ENCODE measurements around the gene HHIPL1. TPM values are rescaled to one million over a fixed set of nuclear protein-coding genes. Genes with fewer than 3 reads are reported as not detected.

HHIPL1 gene
- polyA plus RNA-seq, 2 donors = 0.14 to 0.28 TPM

DNA sequence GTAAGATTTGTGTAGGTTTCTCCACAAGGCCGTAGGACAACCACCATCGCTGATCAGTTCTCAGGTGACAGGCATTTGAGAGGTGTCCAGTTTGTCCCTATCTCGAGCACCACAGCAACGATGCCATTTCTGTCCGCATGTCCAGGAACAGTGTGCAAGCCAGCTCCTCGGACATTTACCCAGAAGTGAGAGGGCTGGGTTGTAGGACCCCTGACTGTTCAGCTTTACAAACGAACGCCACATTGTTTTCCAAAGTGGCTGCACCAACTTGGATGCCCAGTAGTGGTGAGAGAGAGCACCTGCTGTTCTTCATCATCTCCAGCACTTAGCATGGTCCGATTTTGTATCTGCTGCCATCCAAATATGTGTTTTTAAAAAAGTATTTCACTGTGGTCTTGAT is 77.8 kb downstream of the HHIPL1 start:
- H3K36me3 ChIP-seq (ENCODE audit: control insufficient read depth in 2 of 2, insufficient read depth in 2 of 2, low read length in 1 of 2) = no peaks in the 10 kb centered on the region
- H3K27me3 ChIP-seq (ENCODE audit: control insufficient read depth in 1 of 2, insufficient read depth in 2 of 2, low read length in 2 of 2) = no peaks in the 10 kb centered on the region
- no peak overlapping the region for H3K4me3 ChIP-seq (ENCODE audit: low read depth in 1 of 2, low read length in 2 of 2)
- WGBS, 2 donors = 87 to 90% methylated on average over 9 of the region's 9 CpGs
- no peaks in the 10 kb centered on the region for H3K9me3 ChIP-seq (ENCODE audit: control insufficient read depth in 2 of 2, insufficient read depth in 1 of 2, low read depth in 1 of 2, low read length in 1 of 2)
- no peak overlapping the region for H3K27ac ChIP-seq (ENCODE audit: low read depth in 2 of 2, low read length in 1 of 2)
- no peaks in the 10 kb centered on the region for H3K4me1 ChIP-seq (ENCODE audit: control insufficient read depth in 2 of 2, insufficient read depth in 2 of 2, low read length in 1 of 2)

DNA sequence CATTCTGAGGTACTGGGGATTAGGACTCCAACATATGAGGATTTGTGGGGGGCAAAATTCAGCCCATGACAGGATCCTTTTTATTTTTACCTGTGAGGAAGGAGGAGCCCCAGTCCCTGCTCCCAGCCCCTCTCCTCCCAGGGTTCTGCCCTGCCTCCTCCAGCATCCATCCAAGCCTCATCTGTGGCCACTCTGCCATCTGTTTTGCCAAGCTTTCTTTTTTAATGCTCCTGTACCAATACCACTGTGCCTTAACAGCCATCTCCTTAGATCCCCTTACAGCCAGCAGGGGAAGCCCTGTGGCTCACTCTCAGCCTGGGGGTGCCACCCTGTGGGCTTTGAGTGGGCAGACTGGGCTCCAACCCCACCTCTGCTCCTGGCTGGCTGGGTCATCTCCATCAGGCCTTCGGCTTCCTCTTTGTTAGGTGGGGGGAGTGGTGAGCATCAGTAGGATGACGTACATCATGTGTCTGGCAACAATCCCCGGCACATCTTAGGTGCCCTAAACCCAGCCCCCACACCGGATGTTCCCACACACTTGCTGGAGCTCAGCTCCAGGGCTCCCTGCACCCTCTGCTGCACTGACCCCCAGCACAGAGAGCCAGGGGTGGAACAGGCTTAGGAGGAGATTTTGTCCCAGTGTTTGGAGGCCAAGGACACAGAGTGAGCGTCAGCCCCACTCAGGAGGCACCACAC is 79.4 kb downstream of the HHIPL1 start:
- WGBS, 2 donors = 65 to 71% methylated on average over 5 of the region's 5 CpGs
- Histone ChIP-seq H3K36me3 (ENCODE audit: control insufficient read depth in 2 of 2, insufficient read depth in 2 of 2, low read length in 1 of 2) (no peaks in the 10 kb centered on the region), H3K27me3 (ENCODE audit: control insufficient read depth in 1 of 2, insufficient read depth in 2 of 2, low read length in 2 of 2) (no peaks in the 10 kb centered on the region), H3K9me3 (ENCODE audit: control insufficient read depth in 2 of 2, insufficient read depth in 1 of 2, low read depth in 1 of 2, low read length in 1 of 2) (no peaks in the 10 kb centered on the region), H3K4me3 (ENCODE audit: low read depth in 1 of 2, low read length in 2 of 2) (no peak overlapping the region), H3K4me1 (ENCODE audit: control insufficient read depth in 2 of 2, insufficient read depth in 2 of 2, low read length in 1 of 2) (no peaks in the 10 kb centered on the region), H3K27ac (ENCODE audit: low read depth in 2 of 2, low read length in 1 of 2) (no peak overlapping the region)

DNA sequence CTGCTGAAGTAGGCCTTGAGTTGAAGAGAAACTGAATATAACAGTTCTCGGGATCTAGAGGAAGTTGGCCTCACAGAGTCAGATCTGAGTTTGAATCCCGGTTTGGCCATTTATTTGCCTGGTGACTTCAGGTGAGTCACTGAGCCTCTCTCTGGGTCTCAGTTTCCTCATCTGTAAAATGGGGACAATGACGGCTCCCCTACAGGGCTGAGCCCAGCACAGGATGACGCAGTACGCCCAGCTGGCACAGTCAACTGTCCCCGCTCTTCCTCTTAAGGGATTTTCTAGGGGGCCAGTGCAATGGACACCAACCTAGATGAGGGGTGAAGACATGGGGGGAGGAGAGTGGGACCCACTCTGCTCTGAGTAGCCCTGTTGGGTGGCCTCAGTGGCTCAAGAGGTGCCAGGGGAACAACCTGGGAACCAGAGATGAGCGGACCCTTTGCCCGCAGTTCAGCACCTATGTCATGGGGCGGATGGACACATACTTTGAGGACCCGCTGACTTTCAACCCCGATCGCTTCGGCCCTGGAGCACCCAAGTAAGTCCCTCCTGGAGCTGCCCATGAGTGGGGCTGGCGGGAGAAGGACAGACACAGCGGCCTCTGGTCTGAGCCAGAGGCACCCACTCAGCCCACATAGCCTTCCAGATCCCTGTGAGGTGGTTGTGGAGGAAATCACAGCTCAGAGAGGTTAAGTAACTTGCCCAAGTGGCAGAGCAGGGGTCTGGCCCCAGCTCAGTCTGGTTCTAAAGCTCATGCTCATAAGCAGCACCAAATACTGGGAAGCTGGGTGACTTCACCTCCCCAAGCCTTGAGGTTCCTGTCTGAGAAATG is 80.2 kb downstream of the HHIPL1 start:
- WGBS, 2 donors = 94% methylated on average over 15 of the region's 15 CpGs
- Histone ChIP-seq H3K36me3 (ENCODE audit: control insufficient read depth in 2 of 2, insufficient read depth in 2 of 2, low read length in 1 of 2) (no peaks in the 10 kb centered on the region), H3K4me3 (ENCODE audit: low read depth in 1 of 2, low read length in 2 of 2) (no peak overlapping the region), H3K27ac (ENCODE audit: low read depth in 2 of 2, low read length in 1 of 2) (no peak overlapping the region), H3K9me3 (ENCODE audit: control insufficient read depth in 2 of 2, insufficient read depth in 1 of 2, low read depth in 1 of 2, low read length in 1 of 2) (no peaks in the 10 kb centered on the region), H3K4me1 (ENCODE audit: control insufficient read depth in 2 of 2, insufficient read depth in 2 of 2, low read length in 1 of 2) (no peaks in the 10 kb centered on the region), H3K27me3 (ENCODE audit: control insufficient read depth in 1 of 2, insufficient read depth in 2 of 2, low read length in 2 of 2) (no peaks in the 10 kb centered on the region)

DNA sequence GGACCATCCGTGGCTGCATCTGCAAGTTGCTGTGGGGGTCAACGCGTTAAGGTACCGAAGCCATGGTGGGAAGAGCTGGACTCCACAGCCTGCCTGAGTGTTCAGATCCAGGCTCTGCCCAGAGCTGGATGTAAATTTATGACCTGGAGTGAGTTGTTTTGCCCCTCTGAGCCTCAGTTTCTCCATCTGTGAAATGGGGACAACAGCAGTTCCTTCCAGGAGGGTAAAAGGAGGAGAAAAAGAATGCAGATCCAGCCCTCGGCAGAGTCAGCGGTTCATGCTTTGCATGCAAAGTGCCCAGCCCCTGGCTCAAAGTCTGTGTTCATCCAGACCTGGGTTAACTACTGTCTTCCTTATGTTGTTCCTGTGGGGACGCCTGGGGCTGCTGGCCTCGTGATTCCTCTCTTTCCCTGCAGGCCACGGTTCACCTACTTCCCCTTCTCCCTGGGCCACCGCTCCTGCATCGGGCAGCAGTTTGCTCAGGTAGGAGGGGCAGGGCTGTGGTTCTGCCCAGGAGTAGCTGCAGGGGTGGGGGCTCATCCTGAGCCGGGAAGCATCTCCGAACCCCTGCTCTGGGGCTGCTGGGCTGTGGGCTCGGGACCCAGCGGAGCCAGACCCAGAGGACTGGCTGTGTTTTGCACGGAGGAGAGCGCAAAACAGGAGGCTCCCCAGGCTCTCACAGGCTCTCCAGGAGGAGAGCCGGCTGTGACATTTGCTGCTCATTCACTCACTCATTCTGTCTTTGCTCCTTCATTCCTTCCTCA is 81.0 kb downstream of the HHIPL1 start:
- Histone ChIP-seq H3K36me3 (ENCODE audit: control insufficient read depth in 2 of 2, insufficient read depth in 2 of 2, low read length in 1 of 2) (no peaks in the 10 kb centered on the region), H3K4me3 (ENCODE audit: low read depth in 1 of 2, low read length in 2 of 2) (no peak overlapping the region), H3K27me3 (ENCODE audit: control insufficient read depth in 1 of 2, insufficient read depth in 2 of 2, low read length in 2 of 2) (no peaks in the 10 kb centered on the region), H3K9me3 (ENCODE audit: control insufficient read depth in 2 of 2, insufficient read depth in 1 of 2, low read depth in 1 of 2, low read length in 1 of 2) (no peaks in the 10 kb centered on the region), H3K27ac (ENCODE audit: low read depth in 2 of 2, low read length in 1 of 2) (no peak overlapping the region), H3K4me1 (ENCODE audit: control insufficient read depth in 2 of 2, insufficient read depth in 2 of 2, low read length in 1 of 2) (no peaks in the 10 kb centered on the region)
- 58 to 60% methylated on average over 18 of the region's 18 CpGs for WGBS, 2 donors

DNA sequence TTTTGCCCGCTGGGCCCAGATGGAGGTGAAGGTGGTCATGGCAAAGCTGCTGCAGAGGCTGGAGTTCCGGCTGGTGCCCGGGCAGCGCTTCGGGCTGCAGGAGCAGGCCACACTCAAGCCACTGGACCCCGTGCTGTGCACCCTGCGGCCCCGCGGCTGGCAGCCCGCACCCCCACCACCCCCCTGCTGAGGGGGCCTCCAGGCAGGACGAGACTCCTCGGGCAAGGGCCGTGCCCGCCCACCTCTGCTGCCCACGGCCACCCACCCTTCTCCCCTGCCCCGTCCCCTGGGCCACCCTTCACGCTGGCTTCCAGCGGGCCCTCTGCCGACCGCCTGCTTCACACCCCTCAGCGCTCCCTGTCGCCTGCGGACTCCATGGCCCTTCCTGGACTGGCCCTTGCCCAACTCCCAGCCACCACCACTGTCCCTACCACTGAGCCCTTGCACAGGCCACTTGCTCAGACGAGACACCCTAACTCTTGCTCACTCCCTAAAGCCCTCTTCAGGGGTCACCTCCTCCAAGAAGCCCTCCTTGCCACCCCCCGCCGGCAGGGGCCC is 81.7 kb downstream of the HHIPL1 start:
- H3K27me3 ChIP-seq (ENCODE audit: control insufficient read depth in 1 of 2, insufficient read depth in 2 of 2, low read length in 2 of 2) = no peaks in the 10 kb centered on the region
- WGBS, 2 donors = 76 to 86% methylated on average over 25 to 26 of the region's 26 CpGs
- peak overlapping the region in 1 of 2 donors; percentile 3 for H3K4me3 ChIP-seq (ENCODE audit: low read depth in 1 of 2, low read length in 2 of 2)
- no peaks in the 10 kb centered on the region for H3K4me1 ChIP-seq (ENCODE audit: control insufficient read depth in 2 of 2, insufficient read depth in 2 of 2, low read length in 1 of 2)
- H3K9me3 ChIP-seq (ENCODE audit: control insufficient read depth in 2 of 2, insufficient read depth in 1 of 2, low read depth in 1 of 2, low read length in 1 of 2) = no peaks in the 10 kb centered on the region
- no peaks in the 10 kb centered on the region for H3K36me3 ChIP-seq (ENCODE audit: control insufficient read depth in 2 of 2, insufficient read depth in 2 of 2, low read length in 1 of 2)
- no peak overlapping the region for H3K27ac ChIP-seq (ENCODE audit: low read depth in 2 of 2, low read length in 1 of 2)

DNA sequence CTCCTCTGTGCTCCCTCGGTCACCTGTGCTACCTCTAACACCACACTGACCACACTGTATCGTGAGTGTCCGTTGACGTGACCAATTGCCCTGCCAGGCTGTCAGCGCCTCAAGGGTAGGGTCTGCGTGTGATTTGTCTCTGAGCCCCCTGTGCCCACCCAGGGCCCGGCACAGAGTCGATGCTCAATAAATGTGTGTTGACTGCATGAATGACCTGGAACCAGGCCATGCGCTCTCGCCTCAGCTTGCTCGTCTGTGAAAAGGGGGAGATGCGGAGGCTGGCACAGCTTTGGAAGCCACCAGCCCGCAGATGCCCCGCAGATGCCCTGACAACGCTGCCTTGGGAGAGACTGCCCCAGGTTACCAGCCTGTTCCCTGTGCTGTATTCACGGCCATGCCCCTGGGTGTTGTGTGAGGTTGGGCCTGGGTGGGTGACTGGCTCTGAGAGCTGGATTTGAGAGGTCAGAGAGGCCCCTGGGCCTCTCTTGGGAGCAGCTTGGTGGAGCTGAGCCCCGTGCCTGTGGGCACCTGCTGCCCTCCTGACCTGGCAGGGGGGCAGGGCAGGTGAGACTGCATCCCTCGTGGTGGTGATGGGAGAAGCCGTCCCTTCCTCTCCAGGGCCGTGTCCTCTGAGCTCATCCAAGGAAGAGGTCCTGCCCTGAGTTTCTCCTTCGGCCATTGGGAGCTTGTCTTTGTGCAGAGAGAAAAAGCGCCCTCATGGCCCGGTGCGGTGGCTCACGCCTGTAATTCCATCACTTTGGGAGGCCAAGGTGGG is 82.4 kb downstream of the HHIPL1 start:
- 78 to 79% methylated on average over 25 of the region's 25 CpGs for WGBS, 2 donors
- Histone ChIP-seq H3K27ac (ENCODE audit: low read depth in 2 of 2, low read length in 1 of 2) (no peak overlapping the region), H3K27me3 (ENCODE audit: control insufficient read depth in 1 of 2, insufficient read depth in 2 of 2, low read length in 2 of 2) (no peaks in the 10 kb centered on the region), H3K9me3 (ENCODE audit: control insufficient read depth in 2 of 2, insufficient read depth in 1 of 2, low read depth in 1 of 2, low read length in 1 of 2) (no peaks in the 10 kb centered on the region), H3K4me1 (ENCODE audit: control insufficient read depth in 2 of 2, insufficient read depth in 2 of 2, low read length in 1 of 2) (no peaks in the 10 kb centered on the region), H3K4me3 (ENCODE audit: low read depth in 1 of 2, low read length in 2 of 2) (peak overlapping the region in 1 of 2 donors; percentile 3), H3K36me3 (ENCODE audit: control insufficient read depth in 2 of 2, insufficient read depth in 2 of 2, low read length in 1 of 2) (no peaks in the 10 kb centered on the region)

DNA sequence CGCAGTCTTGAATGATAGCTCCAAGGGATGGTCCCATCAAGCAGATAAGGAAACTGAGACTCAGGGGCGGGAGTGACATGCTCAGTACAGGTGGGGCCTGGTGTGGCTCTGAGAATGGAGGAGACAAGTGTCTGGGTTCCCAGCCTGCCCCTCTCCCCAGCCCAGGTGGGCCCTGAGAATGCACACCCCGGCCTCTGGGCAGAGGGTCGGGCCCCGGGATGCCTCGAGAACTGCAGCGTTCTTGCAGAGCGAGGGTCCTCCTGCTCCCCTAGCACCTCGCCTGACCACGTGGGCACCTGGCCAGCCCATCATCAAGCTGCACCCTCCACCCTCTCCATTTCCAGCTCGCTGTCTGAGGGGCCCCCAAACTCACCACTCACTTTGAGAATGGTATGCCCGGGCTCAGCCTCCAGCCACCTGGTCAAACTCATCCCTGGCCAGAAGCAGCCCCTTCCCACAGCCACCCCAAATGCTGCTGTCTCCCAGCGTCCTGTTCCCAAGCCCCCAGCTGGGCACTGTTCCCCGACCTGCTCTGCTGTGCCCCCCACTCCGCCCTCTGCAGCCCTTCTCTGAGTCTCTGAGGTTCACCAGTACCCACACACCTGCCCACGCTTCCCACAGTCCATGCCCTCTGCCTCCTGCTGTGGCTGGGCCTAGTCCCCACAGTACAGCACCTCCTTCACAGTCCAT is 83.4 kb downstream of the HHIPL1 start:
- Histone ChIP-seq H3K36me3 (ENCODE audit: control insufficient read depth in 2 of 2, insufficient read depth in 2 of 2, low read length in 1 of 2) (no peaks in the 10 kb centered on the region), H3K9me3 (ENCODE audit: control insufficient read depth in 2 of 2, insufficient read depth in 1 of 2, low read depth in 1 of 2, low read length in 1 of 2) (no peaks in the 10 kb centered on the region), H3K4me3 (ENCODE audit: low read depth in 1 of 2, low read length in 2 of 2) (no peak overlapping the region), H3K27ac (ENCODE audit: low read depth in 2 of 2, low read length in 1 of 2) (no peak overlapping the region), H3K27me3 (ENCODE audit: control insufficient read depth in 1 of 2, insufficient read depth in 2 of 2, low read length in 2 of 2) (no peaks in the 10 kb centered on the region), H3K4me1 (ENCODE audit: control insufficient read depth in 2 of 2, insufficient read depth in 2 of 2, low read length in 1 of 2) (peaks cover 0 to 2% of the 10 kb centered on the region in 2 donors)
- 85 to 86% methylated on average over 16 of the region's 16 CpGs for WGBS, 2 donors

DNA sequence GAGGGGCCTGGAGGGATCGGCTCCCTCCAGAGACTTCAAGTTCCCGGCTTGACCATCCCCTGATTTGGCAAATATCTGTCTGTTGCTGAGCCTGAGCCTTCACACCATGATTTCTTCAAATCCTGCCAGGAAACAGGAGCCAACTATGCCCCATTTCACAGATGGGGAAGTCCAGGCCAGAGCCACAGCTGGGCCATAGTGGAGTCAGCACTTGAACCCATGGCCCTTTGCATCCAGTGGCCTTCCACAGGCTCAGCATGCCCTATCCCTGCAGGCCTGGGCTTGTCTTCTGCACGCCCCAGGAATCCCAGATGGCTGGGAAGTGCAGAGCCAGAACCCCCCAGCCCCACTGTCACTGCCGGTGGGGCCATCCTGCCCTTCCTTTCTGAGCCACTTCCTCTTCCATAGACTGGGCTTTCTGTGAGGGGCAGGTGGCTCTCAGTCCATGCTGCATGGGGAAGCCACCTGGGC is 84.1 kb downstream of the HHIPL1 start:
- no peak overlapping the region for H3K27ac ChIP-seq (ENCODE audit: low read depth in 2 of 2, low read length in 1 of 2)
- 66 to 70% methylated on average over 4 of the region's 4 CpGs for WGBS, 2 donors
- peaks cover 0 to 5% of the 10 kb centered on the region in 2 donors for H3K4me1 ChIP-seq (ENCODE audit: control insufficient read depth in 2 of 2, insufficient read depth in 2 of 2, low read length in 1 of 2)
- no peaks in the 10 kb centered on the region for H3K9me3 ChIP-seq (ENCODE audit: control insufficient read depth in 2 of 2, insufficient read depth in 1 of 2, low read depth in 1 of 2, low read length in 1 of 2)
- no peaks in the 10 kb centered on the region for H3K36me3 ChIP-seq (ENCODE audit: control insufficient read depth in 2 of 2, insufficient read depth in 2 of 2, low read length in 1 of 2)
- no peak overlapping the region for H3K4me3 ChIP-seq (ENCODE audit: low read depth in 1 of 2, low read length in 2 of 2)
- no peaks in the 10 kb centered on the region for H3K27me3 ChIP-seq (ENCODE audit: control insufficient read depth in 1 of 2, insufficient read depth in 2 of 2, low read length in 2 of 2)
